HCT116 (cell line): ENCODE data around the gene CYP17A1. TPM values are rescaled to one million over a fixed set of nuclear protein-coding genes. Genes with fewer than 3 reads are reported as not detected.

Source experiments
- ATAC-seq: fragments of 200-7000 bp; cut with Tn5 transposase; 2 replicates; pipeline ENCODE4 v1.9.1; 2020; ENCODE audit warnings: mild to moderate bottlenecking, moderate library complexity
- BruUV-seq: library from RNA; stranded (reverse); fragments of 400-500 nt; replicated peaks from 2 replicates; lab custom pipeline; 2021; lab: Mats Ljungman, UMichigan
- CTCF ChIA-PET: fragments of 300-600 bp; sonication (Branson Sonifier 250); formaldehyde crosslinking; loops from one replicate; lab custom pipeline; 2021; ENCODE audit warnings: antibody characterized with exemption; lab: Charles Lee
- POLR2A ChIA-PET: fragments of 300-600, 350-600 bp; sonication (Branson Sonifier 250); formaldehyde crosslinking; loops from one replicate; lab custom pipeline; 2021; ENCODE audit warnings: antibody characterized with exemption; lab: Charles Lee
- RAD21 ChIA-PET, 2 experiments: fragments of 300-600 bp; sonication (Branson Sonifier 250); formaldehyde crosslinking; loops; one replicate each; lab custom pipeline; 2023; ENCODE audit warnings: low total read pairs in 2 of 2; ENCODE audit not compliant: uncharacterized antibody in 2 of 2, unreplicated experiment in 2 of 2, low non-redundant PET in 1 of 2; lab: Charles Lee
- DNase-seq: peaks from one replicate; pipeline ENCODE4 v3.0.0-alpha.2; 2010; ENCODE audit warnings: low read depth, low spot score
- H2AFZ ChIP-seq: fragments of 200-600 bp; shearing (Covaris generic), sonication (generic); 2 replicates; pipeline ENCODE4 v1.6.1; 2017; ENCODE audit warnings: low read depth, mixed run types, mixed read lengths, antibody characterized with exemption, low read length; ENCODE audit not compliant: poor library complexity, severe bottlenecking
- H3K27ac ChIP-seq: 2 replicates; pipeline ENCODE4 v1.5.1; 2012; ENCODE audit warnings: low read depth, low read length
- H3K27me3 ChIP-seq: fragments of 200-600 bp; sonication (generic); 2 replicates; pipeline ENCODE4 v1.6.1; 2016; ENCODE audit warnings: mixed run types, low read length, mixed read lengths; ENCODE audit not compliant: insufficient read depth
- H3K36me3 ChIP-seq, 2 experiments: fragments of 200-500 bp in 1 of 2; fragments of 200-600 bp in 1 of 2; sonication (Bioruptor generic) in 1 of 2; sonication (generic) in 1 of 2; 2 replicates each; pipeline versions ENCODE4 v1.5.1 to v1.6.1; 2014 to 2016; ENCODE audit warnings: low read length in 2 of 2, inconsistent platforms in 1 of 2, mixed read lengths in 1 of 2, mixed run types in 1 of 2; ENCODE audit not compliant: insufficient read depth in 2 of 2, control insufficient read depth in 1 of 2
- H3K4me1 ChIP-seq, 2 experiments: fragments of 200-600 bp in 1 of 2; sonication (generic) in 1 of 2; 2 replicates each; pipeline versions ENCODE4 v1.5.1 to v1.6.1; 2012 to 2017; ENCODE audit warnings: low read length in 2 of 2, inconsistent platforms in 1 of 2, mild to moderate bottlenecking in 1 of 2, mixed read lengths in 1 of 2, mixed run types in 1 of 2, moderate library complexity in 1 of 2; ENCODE audit not compliant: insufficient read depth in 2 of 2, control insufficient read depth in 1 of 2
- H3K4me2 ChIP-seq: fragments of 200-600 bp; sonication (generic); 2 replicates; pipeline ENCODE4 v1.6.1; 2017; ENCODE audit warnings: mixed run types, low read length, mixed read lengths
- H3K4me3 ChIP-seq, 2 experiments: fragments of 200-600 bp in 1 of 2; sonication (generic) in 1 of 2; replicated peaks in 1 of 2; 2 replicates each; pipeline ENCODE4 v1.5.1; 2011 to 2016; ENCODE audit warnings: low read length in 2 of 2, control low read depth in 1 of 2, low read depth in 1 of 2, mild to moderate bottlenecking in 1 of 2, mixed read lengths in 1 of 2, mixed run types in 1 of 2
- H3K79me2 ChIP-seq: fragments of 200-600 bp; sonication (generic); 2 replicates; pipeline ENCODE4 v1.6.1; 2017; ENCODE audit warnings: mild to moderate bottlenecking, mixed run types, low read length, moderate library complexity, mixed read lengths; ENCODE audit not compliant: insufficient read depth
- H3K9ac ChIP-seq: fragments of 200-600 bp; sonication (generic); 2 replicates; pipeline ENCODE4 v1.6.1; 2016; ENCODE audit warnings: low read length, mixed read lengths
- H3K9me2 ChIP-seq: fragments of 200-600 bp; sonication (generic), shearing (Covaris generic); 2 replicates; pipeline ENCODE4 v1.6.1; 2017; ENCODE audit warnings: mixed run types, mild to moderate bottlenecking, moderate library complexity; ENCODE audit not compliant: insufficient read depth
- H3K9me3 ChIP-seq, 2 experiments: fragments of 200-500 bp in 1 of 2; fragments of 200-600 bp in 1 of 2; sonication (Bioruptor generic) in 1 of 2; sonication (generic) in 1 of 2; 2 replicates each; pipeline ENCODE4 v1.6.1; 2014 to 2017; ENCODE audit warnings: low read length in 2 of 2, mixed read lengths in 2 of 2, inconsistent platforms in 1 of 2, low read depth in 1 of 2, mild to moderate bottlenecking in 1 of 2, mixed run types in 1 of 2, moderate library complexity in 1 of 2; ENCODE audit not compliant: control insufficient read depth in 1 of 2, insufficient read depth in 1 of 2
- H4K20me1 ChIP-seq: fragments of 200-600 bp; sonication (generic), shearing (Covaris generic); 2 replicates; pipeline ENCODE4 v1.6.1; 2017; ENCODE audit warnings: mixed run types, mild to moderate bottlenecking, moderate library complexity; ENCODE audit not compliant: insufficient read depth
- CBX3 ChIP-seq: IDR thresholded peaks from 2 replicates; pipeline ENCODE4 v1.6.1; 2012; ENCODE audit warnings: low read depth
- EZH2 ChIP-seq: fragments of 200-600 bp; sonication (generic); IDR thresholded peaks from 2 replicates; pipeline ENCODE4 v1.6.1; 2017; ENCODE audit warnings: antibody characterized with exemption, mixed run types
- FOSL1 ChIP-seq: IDR thresholded peaks from 2 replicates; pipeline ENCODE4 v1.6.1; 2012; ENCODE audit warnings: low read depth
- POLR2A ChIP-seq: IDR thresholded peaks from 2 replicates; pipeline ENCODE4 v1.7.0; 2011; ENCODE audit warnings: borderline replicate concordance; ENCODE audit not compliant: insufficient read depth, insufficient read length; ENCODE audit errors: extremely low read depth
- SP1 ChIP-seq: IDR thresholded peaks from 2 replicates; pipeline ENCODE4 v1.6.1; 2012; ENCODE audit warnings: low read depth
- TCF7L2 ChIP-seq: IDR thresholded peaks from 2 replicates; pipeline ENCODE4 v1.7.0; 2011; ENCODE audit warnings: borderline replicate concordance, inconsistent platforms; ENCODE audit not compliant: insufficient read depth, insufficient read length; ENCODE audit errors: extremely low read depth
- YY1 ChIP-seq: IDR thresholded peaks from 2 replicates; pipeline ENCODE4 v1.6.1; 2011; ENCODE audit warnings: low read length, low read depth, moderate library complexity, mild to moderate bottlenecking; ENCODE audit not compliant: insufficient replicate concordance; ENCODE audit errors: extremely low read depth
- ZFX ChIP-seq: fragments of 450-650 bp; IDR thresholded peaks from 2 replicates; pipeline ENCODE4 v1.6.1; 2017
- intact Hi-C: fragments of 100-400 bp; cut with micrococcal nuclease; formaldehyde crosslinking; loops from 2 replicates; pipeline ENCODE4 v1.10.0; 2022
- total RNA-seq: library from RNA; stranded (reverse); gene quantifications from one replicate; pipeline ENCODE4 v1.2.1, GENCODE V29; 2021; ENCODE audit not compliant: unreplicated experiment
- TF ChIP-seq, protein P1 (sequence below): IDR thresholded peaks from 2 replicates; pipeline ENCODE4 v1.6.1; 2012; ENCODE audit warnings: low read depth

CYP17A1 gene
- total RNA-seq, 1 experiment from 2014 or later: 4.0 TPM

GRCh38 chr10:102878629-102879028 is 41.4 kb upstream of the CYP17A1 start:
- no peaks in the 10 kb centered on the region for H3K36me3 ChIP-seq
- H3K4me2 ChIP-seq: no peak overlapping the region
- RAD21 ChIA-PET: no interaction called here
- H3K9me2 ChIP-seq: no peaks in the 10 kb centered on the region
- no peaks in the 10 kb centered on the region for H3K27me3 ChIP-seq
- CTCF ChIA-PET: no interaction called here
- H3K9ac ChIP-seq: no peak overlapping the region
- no peak overlapping the region for H3K4me3 ChIP-seq
- no peaks in the 10 kb centered on the region for H3K79me2 ChIP-seq
- no peak overlapping the region for H3K27ac ChIP-seq
- TF ChIP-seq EZH2: no peak
- TF ChIP-seq CBX3: no peak
- no peak for TF ChIP-seq POLR2A
- no peak for TF ChIP-seq YY1
- TF ChIP-seq, protein P1, sequence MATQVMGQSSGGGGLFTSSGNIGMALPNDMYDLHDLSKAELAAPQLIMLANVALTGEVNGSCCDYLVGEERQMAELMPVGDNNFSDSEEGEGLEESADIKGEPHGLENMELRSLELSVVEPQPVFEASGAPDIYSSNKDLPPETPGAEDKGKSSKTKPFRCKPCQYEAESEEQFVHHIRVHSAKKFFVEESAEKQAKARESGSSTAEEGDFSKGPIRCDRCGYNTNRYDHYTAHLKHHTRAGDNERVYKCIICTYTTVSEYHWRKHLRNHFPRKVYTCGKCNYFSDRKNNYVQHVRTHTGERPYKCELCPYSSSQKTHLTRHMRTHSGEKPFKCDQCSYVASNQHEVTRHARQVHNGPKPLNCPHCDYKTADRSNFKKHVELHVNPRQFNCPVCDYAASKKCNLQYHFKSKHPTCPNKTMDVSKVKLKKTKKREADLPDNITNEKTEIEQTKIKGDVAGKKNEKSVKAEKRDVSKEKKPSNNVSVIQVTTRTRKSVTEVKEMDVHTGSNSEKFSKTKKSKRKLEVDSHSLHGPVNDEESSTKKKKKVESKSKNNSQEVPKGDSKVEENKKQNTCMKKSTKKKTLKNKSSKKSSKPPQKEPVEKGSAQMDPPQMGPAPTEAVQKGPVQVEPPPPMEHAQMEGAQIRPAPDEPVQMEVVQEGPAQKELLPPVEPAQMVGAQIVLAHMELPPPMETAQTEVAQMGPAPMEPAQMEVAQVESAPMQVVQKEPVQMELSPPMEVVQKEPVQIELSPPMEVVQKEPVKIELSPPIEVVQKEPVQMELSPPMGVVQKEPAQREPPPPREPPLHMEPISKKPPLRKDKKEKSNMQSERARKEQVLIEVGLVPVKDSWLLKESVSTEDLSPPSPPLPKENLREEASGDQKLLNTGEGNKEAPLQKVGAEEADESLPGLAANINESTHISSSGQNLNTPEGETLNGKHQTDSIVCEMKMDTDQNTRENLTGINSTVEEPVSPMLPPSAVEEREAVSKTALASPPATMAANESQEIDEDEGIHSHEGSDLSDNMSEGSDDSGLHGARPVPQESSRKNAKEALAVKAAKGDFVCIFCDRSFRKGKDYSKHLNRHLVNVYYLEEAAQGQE: no peak
- no peak for TF ChIP-seq SP1
- no peak for TF ChIP-seq ZFX
- no peak for TF ChIP-seq FOSL1
- no peak for TF ChIP-seq TCF7L2
- DNase-seq (no peak), ATAC-seq (no peak)
- POLR2A ChIA-PET: no interaction called here
- no peaks in the 10 kb centered on the region for H3K9me3 ChIP-seq
- H4K20me1 ChIP-seq: no peaks in the 10 kb centered on the region
- intact Hi-C loops: no loop called here
- no TSS peak for BruUV-seq
- H2AFZ ChIP-seq: no peak overlapping the region
- no peaks in the 10 kb centered on the region for H3K4me1 ChIP-seq
